T-helper 2 cell treated with Interferon-gamma antibody and Interleukin-4, amounts not matched to agents 5 μg/mL and 100 μg/mL, for 36 hours (primary cell): ENCODE measurements around the gene TSHZ2.
"Not testable (repeated sequence)": the region's sequence is repeated elsewhere in the genome, so short reads cannot be mapped to it uniquely, and the experiment has no call there.

Experiments used
- DNase-seq: peaks from one replicate; pipeline ENCODE4 v3.0.0; 2021; ENCODE audit warnings: low spot score
- H3K27ac Mint-ChIP-seq: one replicate; pipeline ENCODE4 v1.8.0; 2021; ENCODE audit warnings: mild to moderate bottlenecking, mixed read lengths
- H3K27me3 Mint-ChIP-seq: one replicate; pipeline ENCODE4 v1.8.0; 2021; ENCODE audit warnings: low read depth, mixed read lengths
- H3K36me3 Mint-ChIP-seq: one replicate; pipeline ENCODE4 v1.8.0; 2021; ENCODE audit warnings: low read depth, mixed read lengths
- H3K4me1 Mint-ChIP-seq: one replicate; pipeline ENCODE4 v1.8.0; 2021; ENCODE audit warnings: low read depth, mixed read lengths
- H3K4me3 Mint-ChIP-seq: one replicate; pipeline ENCODE4 v1.8.0; 2022; ENCODE audit warnings: mild to moderate bottlenecking, moderate library complexity, mixed read lengths
- H3K9me3 Mint-ChIP-seq: one replicate; pipeline ENCODE4 v1.8.0; 2021; ENCODE audit warnings: mixed read lengths

The TSHZ2 gene

GRCh38 chr20:53312957-53313356 is 340.8 kb downstream of the TSHZ2 start:
- peaks cover 3% of the 10 kb centered on the region for H3K4me1 Mint-ChIP-seq
- H3K27me3 Mint-ChIP-seq, result no peaks in the 10 kb centered on the region
- DNase-seq, result no peak
- H3K4me3 Mint-ChIP-seq, result no peak overlapping the region
- no peak overlapping the region for H3K27ac Mint-ChIP-seq
- H3K9me3 Mint-ChIP-seq, result no peaks in the 10 kb centered on the region
- no peaks in the 10 kb centered on the region for H3K36me3 Mint-ChIP-seq

- Mint-ChIP-seq H3K27me3 (no peaks in the 10 kb centered on the region), H3K27ac (no peak overlapping the region), H3K4me1 (peaks cover 5% of the 10 kb centered on the region), H3K36me3 (no peaks in the 10 kb centered on the region), H3K4me3 (no peak overlapping the region), H3K9me3 (peaks cover 12% of the 10 kb centered on the region)
- no peak for DNase-seq
These were observed 344.2 kb downstream of the TSHZ2 start for GRCh38 chr20:53316206-53316937.

- H3K9me3 Mint-ChIP-seq, result peaks cover 12% of the 10 kb centered on the region
- DNase-seq, result no peak
- H3K4me1 Mint-ChIP-seq, result peaks cover 14% of the 10 kb centered on the region
These were observed 347.0 kb downstream of the TSHZ2 start for GRCh38 chr20:53319200-53319599.

GRCh38 chr20:53319716-53320115 is 347.6 kb downstream of the TSHZ2 start:
- no peak for DNase-seq
- Mint-ChIP-seq H3K27me3 (no peaks in the 10 kb centered on the region), H3K4me1 (peaks cover 14% of the 10 kb centered on the region), H3K27ac (no peak overlapping the region), H3K4me3 (no peak overlapping the region), H3K9me3 (peaks cover 12% of the 10 kb centered on the region), H3K36me3 (peaks cover 2% of the 10 kb centered on the region)

More at GRCh38 chr20:53319200-53319599, 347.0 kb downstream of the TSHZ2 start:
- Mint-ChIP-seq H3K27me3 (no peaks in the 10 kb centered on the region), H3K27ac (no peak overlapping the region), H3K4me3 (no peak overlapping the region), H3K36me3 (peaks cover 2% of the 10 kb centered on the region)

DNA sequence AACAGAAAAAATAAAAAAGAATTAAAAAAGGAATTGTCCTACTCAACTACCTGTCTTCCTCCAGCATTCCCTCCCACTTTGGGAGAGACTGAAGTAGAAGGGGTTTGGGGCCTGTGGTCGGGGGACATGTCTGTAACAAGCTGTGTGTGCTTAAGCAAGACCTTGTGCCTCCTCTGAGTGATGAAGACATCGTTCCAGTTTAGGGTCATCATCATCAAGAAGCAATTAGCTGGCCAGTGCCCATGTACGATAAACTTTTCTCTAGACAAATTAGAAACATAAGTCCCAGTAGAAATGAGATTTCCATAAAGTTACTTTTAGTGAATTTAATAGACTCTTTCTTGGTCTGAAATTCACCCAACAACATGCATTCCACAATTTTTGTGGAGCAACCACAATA is 348.5 kb downstream of the TSHZ2 start:
- H3K27ac Mint-ChIP-seq, result no peak overlapping the region
- H3K27me3 Mint-ChIP-seq, result no peaks in the 10 kb centered on the region
- no peak for DNase-seq
- H3K9me3 Mint-ChIP-seq, result peaks cover 12% of the 10 kb centered on the region
- H3K4me3 Mint-ChIP-seq, result no peak overlapping the region
- H3K4me1 Mint-ChIP-seq, result peaks cover 14% of the 10 kb centered on the region
- peaks cover 2% of the 10 kb centered on the region for H3K36me3 Mint-ChIP-seq

DNA sequence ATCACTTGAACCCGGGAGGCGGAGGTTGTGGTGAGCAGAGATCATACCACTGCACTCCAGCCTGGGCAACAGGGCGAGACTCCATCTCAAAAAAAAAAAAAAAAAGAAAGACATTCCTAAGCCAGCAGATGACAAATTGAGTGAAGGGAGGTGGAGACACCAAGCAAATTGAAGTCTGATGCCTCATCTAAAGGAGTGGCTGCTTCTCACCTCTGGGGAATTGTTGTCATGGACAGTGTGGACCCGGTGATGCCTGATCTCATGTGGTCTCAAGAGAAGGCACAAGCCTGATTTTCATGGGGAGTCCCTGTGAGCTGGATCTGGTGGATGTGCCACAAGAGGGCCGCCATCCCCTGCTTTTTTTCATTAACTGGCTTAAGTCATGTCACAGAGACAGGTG is 349.4 kb downstream of the TSHZ2 start:
- Mint-ChIP-seq H3K4me1 (peaks cover 14% of the 10 kb centered on the region), H3K9me3 (peaks cover 12% of the 10 kb centered on the region), H3K36me3 (peaks cover 2% of the 10 kb centered on the region), H3K4me3 (no peak overlapping the region), H3K27ac (peak overlapping the region; percentile 43), H3K27me3 (no peaks in the 10 kb centered on the region)
- DNase-seq, result no peak

DNA sequence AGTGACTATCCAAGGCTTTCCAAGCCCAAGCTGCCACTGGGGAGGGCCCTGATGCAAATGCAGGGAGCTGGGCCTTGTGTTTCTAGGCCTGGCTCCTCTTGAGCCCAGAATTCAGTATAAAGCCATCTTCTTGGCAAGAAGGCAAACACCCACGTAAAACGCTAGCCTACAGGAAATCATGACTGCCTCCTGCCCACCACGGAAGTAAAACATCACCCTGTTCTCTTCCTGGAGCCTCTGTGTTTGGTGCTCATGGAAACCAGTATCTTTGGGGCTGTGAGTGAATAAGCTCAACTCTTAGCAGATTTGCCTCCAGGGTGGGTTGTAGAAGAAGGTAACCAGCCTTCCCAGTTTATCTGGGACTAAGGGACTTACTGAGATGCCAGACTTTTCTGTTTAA is 350.5 kb downstream of the TSHZ2 start:
- Mint-ChIP-seq H3K27me3 (no peaks in the 10 kb centered on the region), H3K27ac (peak overlapping the region; percentile 29), H3K4me3 (peak overlapping the region; percentile 48), H3K36me3 (peaks cover 2% of the 10 kb centered on the region), H3K4me1 (peaks cover 11% of the 10 kb centered on the region), H3K9me3 (peaks cover 12% of the 10 kb centered on the region)
- peak; percentile 17 for DNase-seq

- not testable (repeated sequence) for H3K36me3 Mint-ChIP-seq, H3K4me3 Mint-ChIP-seq, DNase-seq, H3K27ac Mint-ChIP-seq, H3K9me3 Mint-ChIP-seq, H3K27me3 Mint-ChIP-seq
- peaks cover 11% of the 10 kb centered on the region for H3K4me1 Mint-ChIP-seq
These were observed 351.3 kb downstream of the TSHZ2 start for GRCh38 chr20:53323460-53323859.

- Mint-ChIP-seq H3K9me3 (peaks cover 3% of the 10 kb centered on the region), H3K4me1 (peaks cover 11% of the 10 kb centered on the region), H3K36me3 (peaks cover 2% of the 10 kb centered on the region), H3K27me3 (no peaks in the 10 kb centered on the region), H3K27ac (no peak overlapping the region), H3K4me3 (no peak overlapping the region)
- no peak for DNase-seq
These were observed 352.7 kb downstream of the TSHZ2 start for GRCh38 chr20:53324816-53325215.

DNA sequence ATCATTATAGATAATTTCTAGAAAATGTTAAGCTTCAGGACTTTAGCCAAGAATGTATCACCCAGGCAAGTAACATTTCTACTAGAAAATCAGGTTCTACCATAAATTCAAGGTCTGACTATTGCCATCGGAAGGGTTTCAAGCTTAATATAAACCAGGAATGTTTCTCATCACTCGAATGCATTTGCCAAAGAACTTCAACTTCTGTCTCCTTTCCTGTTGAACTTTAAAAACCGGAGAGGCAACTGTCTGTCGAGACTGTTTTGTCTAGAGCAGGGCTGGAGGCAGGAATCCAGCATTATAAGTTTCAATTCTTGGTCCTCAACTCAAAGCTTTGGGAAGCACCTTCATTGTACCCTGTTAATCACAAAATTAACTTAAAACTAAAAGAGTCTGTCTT is 356.8 kb downstream of the TSHZ2 start:
- Mint-ChIP-seq H3K4me1 (no peaks in the 10 kb centered on the region), H3K36me3 (no peaks in the 10 kb centered on the region), H3K27ac (no peak overlapping the region), H3K9me3 (no peaks in the 10 kb centered on the region), H3K4me3 (no peak overlapping the region), H3K27me3 (no peaks in the 10 kb centered on the region)
- DNase-seq, result no peak

- H3K36me3 Mint-ChIP-seq, result no peaks in the 10 kb centered on the region
- H3K4me1 Mint-ChIP-seq, result no peaks in the 10 kb centered on the region
- H3K9me3 Mint-ChIP-seq, result no peaks in the 10 kb centered on the region
- H3K4me3 Mint-ChIP-seq, result no peak overlapping the region
- no peak overlapping the region for H3K27ac Mint-ChIP-seq
- no peaks in the 10 kb centered on the region for H3K27me3 Mint-ChIP-seq
- DNase-seq, result no peak
These were observed 357.6 kb downstream of the TSHZ2 start for GRCh38 chr20:53329781-53330180.

DNA sequence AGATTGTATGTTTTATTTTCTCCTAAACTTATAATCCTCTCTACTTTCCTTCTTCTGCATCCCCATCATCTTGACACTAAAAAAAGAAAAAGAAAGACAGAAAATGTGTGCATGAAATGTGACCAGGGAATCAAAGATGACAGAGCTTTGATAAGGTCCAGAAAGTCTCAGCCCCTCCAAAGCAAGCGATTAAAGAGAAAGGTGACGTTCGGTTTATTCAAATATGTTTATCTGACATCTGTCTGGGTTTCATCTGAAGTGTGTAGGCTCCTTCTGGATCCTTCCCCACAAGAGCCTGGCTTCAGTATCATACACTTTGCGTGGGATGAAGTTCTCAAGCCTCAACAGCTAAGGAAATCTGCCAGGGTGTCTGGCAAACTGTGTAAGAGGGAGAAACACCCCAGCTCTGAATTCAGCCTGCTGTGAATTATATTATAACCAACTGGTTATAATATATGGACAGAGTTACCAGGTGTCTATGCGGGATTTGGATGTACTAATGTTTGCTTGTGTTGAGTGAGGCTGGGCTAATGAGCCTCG is 358.5 kb downstream of the TSHZ2 start:
- no peak overlapping the region for H3K27ac Mint-ChIP-seq
- no peaks in the 10 kb centered on the region for H3K36me3 Mint-ChIP-seq
- H3K9me3 Mint-ChIP-seq, result no peaks in the 10 kb centered on the region
- no peak overlapping the region for H3K4me3 Mint-ChIP-seq
- no peaks in the 10 kb centered on the region for H3K4me1 Mint-ChIP-seq
- no peaks in the 10 kb centered on the region for H3K27me3 Mint-ChIP-seq
- no peak for DNase-seq

DNA sequence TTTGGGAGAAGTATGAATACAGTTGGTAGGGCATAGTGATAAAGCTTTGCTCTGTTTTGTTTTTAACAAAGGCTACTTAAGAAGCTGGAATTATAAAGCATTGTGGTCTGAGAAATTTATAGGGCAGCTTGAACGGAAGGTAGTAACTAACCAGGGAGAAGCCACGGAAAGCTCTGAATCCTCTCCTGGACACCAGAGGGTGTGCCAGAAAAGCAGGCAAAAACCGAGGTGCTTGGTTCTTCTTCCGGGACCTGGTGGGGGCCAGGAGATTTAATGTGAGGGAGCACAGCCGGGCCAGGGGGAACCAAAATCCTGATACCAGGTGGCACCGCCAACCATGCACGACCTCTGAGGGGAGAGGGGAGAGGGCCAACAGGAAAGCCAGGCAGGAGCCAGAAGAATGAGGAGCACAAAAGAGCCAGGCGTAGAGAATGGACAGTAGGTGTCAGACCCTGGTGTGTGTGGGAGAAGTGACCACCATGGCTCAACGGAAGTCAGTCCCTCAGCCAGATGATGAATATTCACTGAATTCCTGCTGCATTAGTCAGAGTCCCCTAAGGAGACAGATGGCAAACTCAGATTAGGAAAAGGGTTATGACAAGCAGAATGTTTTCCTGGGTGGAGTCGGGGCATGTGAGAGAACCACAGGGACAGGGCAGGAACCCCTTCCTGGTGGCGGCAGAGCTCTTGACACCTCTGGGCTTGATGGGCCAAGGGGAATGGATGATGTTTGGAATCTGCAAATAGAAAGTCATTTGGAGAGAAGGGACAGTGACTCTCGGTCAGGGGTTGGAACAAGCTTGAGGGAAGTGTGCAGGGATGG is 359.2 kb downstream of the TSHZ2 start:
- Mint-ChIP-seq H3K27me3 (no peaks in the 10 kb centered on the region), H3K9me3 (no peaks in the 10 kb centered on the region), H3K36me3 (no peaks in the 10 kb centered on the region), H3K4me1 (no peaks in the 10 kb centered on the region), H3K4me3 (no peak overlapping the region), H3K27ac (no peak overlapping the region)
- DNase-seq, result no peak
